ENCODE data around the gene C16orf89.

- TF ChIP-seq POLR2A (IDR thresholded peaks at IDR 0.05) (no peak), CTCF (IDR thresholded peaks at IDR 0.05) (no peak)
These were observed 36.7 kb downstream of the C16orf89 start for GRCh38 chr16:5028950-5029475.

All from body of pancreas (tissue), 4 donors.